ENCODE results near the gene NUMB. TPM values are rescaled to one million over a fixed set of nuclear protein-coding genes. Genes with fewer than 3 reads are reported as not detected.

Gene NUMB
- total and polyA plus RNA-seq, 2 of the 4 experiments (the other 2 are of a cell fraction), result 45.9 to 114 TPM

DNA sequence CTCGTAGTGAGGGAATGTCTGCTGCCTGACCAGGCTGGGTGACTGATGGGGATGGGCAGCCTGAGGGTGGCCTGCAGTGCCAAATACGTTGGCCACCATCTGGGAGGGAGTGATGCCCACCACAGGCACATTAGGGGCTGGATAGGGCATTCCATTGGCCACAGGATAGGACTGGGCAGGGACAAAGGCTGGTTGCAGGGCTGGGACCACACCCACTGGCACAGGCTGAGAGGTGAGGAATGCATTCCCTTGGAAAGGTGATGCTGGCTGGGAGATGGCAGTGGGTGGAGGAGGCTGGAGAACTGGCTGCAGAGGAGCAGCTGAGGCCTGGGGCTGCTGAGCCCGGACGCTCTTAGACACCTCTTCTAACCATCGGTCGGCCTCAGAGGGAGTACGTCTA, 181.5 kb downstream of the NUMB start:
- H3K4me1 ChIP-seq (ENCODE audit: control insufficient read depth, insufficient read depth, low read length), result no peaks in the 10 kb centered on the region; the same call in 1 of the 2 replicates
- H2BK120ac ChIP-seq (ENCODE audit: low read depth, low read length), result no peak overlapping the region
- ChIA-PET CTCF (no interaction called here), POLR2A (ENCODE audit: unreplicated experiment) (no interaction called here)
- in situ Hi-C loops (cut with MboI; ENCODE audit: low sequenced_read_pairs), result no loop called here
- no peak overlapping the region for H3K4me2 ChIP-seq (ENCODE audit: low read depth, low read length)
- H3K79me1 ChIP-seq (ENCODE audit: low read depth in 1 of 2, low read length in 2 of 2), result peaks cover 0 to 6% of the 10 kb centered on the region in 2 experiments; a peak in 3 of 4 replicates
- H3K14ac ChIP-seq (replicated peaks; ENCODE audit: low read depth, low read length), result no peak overlapping the region
- intact Hi-C loops (cut with micrococcal nuclease), result no loop called here
- no peak overlapping the region for H4K8ac ChIP-seq (ENCODE audit: low read depth in 2 of 2, low read length in 2 of 2)
- no peak overlapping the region for H2BK15ac ChIP-seq (ENCODE audit: low read depth, low read length)
- no peak overlapping the region for H2BK5ac ChIP-seq (ENCODE audit: low read depth, low read length, poor library complexity, severe bottlenecking)
- no TSS peak for BruUV-seq (replicated peaks)
- H3K56ac ChIP-seq (ENCODE audit: extremely low read depth, insufficient read depth, low read length), result no peak overlapping the region
- H3K27me3 ChIP-seq (ENCODE audit: control insufficient read depth, insufficient read depth, low read length), result no peaks in the 10 kb centered on the region
- H3K4ac ChIP-seq (ENCODE audit: low read depth, low read length), result no peak overlapping the region
- WGBS, 2 experiments (ENCODE audit: extremely low coverage in 2 of 2, insufficient read length in 1 of 2), result 100% methylated on average over 1 of the region's 7 CpGs; no CpG with 5 or more reads in 1 of the 2 experiments
- H3K9ac ChIP-seq (ENCODE audit: low read depth, low read length), result no peak overlapping the region
- no peak overlapping the region for H2AFZ ChIP-seq (replicated peaks; ENCODE audit: low read length, poor library complexity)
- no peak overlapping the region for H3K4me3 ChIP-seq (ENCODE audit: insufficient read depth, low read depth, low read length)
- H4K5ac ChIP-seq (ENCODE audit: low read depth, low read length), result no peak overlapping the region
- no peak overlapping the region for H2AK9ac ChIP-seq (replicated peaks; ENCODE audit: low read depth, low read length, poor library complexity)
- TF ChIP-seq NFE2L2 (IDR thresholded peaks at IDR 0.05; ENCODE audit: low read depth, low read length) (no peak), SMC3 (IDR thresholded peaks at IDR 0.05; ENCODE audit: low read depth, low read length) (no peak), MXI1 (IDR thresholded peaks at IDR 0.05; ENCODE audit: borderline replicate concordance, low read depth, low read length) (no peak)
- DNase-seq (no peak), ATAC-seq (ENCODE audit: low read depth) (no peak)
- H3K27ac ChIP-seq (ENCODE audit: insufficient read depth, low read length), result no peak overlapping the region
- dilution Hi-C loops (cut with HindIII; ENCODE audit: low sequenced_read_pairs, unreplicated experiment), result loop anchor here (25.0 kb wide), 1 partner anchor 185 kb away; the partner anchor contains the start of gene NUMB
- no peak overlapping the region for H3K18ac ChIP-seq (ENCODE audit: low read depth, low read length)
- H4K91ac ChIP-seq (ENCODE audit: insufficient read depth, low read depth, low read length), result no peak overlapping the region
- H3K9me1 ChIP-seq (ENCODE audit: insufficient read depth, low read length), result no peaks in the 10 kb centered on the region; the same call in 1 of the 2 replicates
- no peak overlapping the region for H2BK20ac ChIP-seq (ENCODE audit: low read depth, low read length)
- no peaks in the 10 kb centered on the region for H3K9me3 ChIP-seq (ENCODE audit: control insufficient read depth, insufficient read depth, low read length)
- H3K23ac ChIP-seq (ENCODE audit: low read depth, low read length), result no peak overlapping the region
- H2AK5ac ChIP-seq (ENCODE audit: low read depth, low read length), result no peak overlapping the region
- H3K36me3 ChIP-seq (ENCODE audit: control insufficient read depth, insufficient read depth, low read length), result peaks cover 41% of the 10 kb centered on the region
- no peaks in the 10 kb centered on the region for H4K20me1 ChIP-seq (ENCODE audit: insufficient read depth, low read length)

All from IMR-90 (cell line).